HL-60 (cell line): ENCODE results near the gene FANCI.

ENCODE experiments used
- DNase-seq, 2 experiments: peaks; one replicate each; pipeline ENCODE4 v3.0.0-alpha.2; 2010 to 2020; ENCODE audit warnings: low read depth in 1 of 2, low spot score in 1 of 2
- H3K27ac ChIP-seq: fragments of 250-450 bp; sonication (Bioruptor Pico); replicated peaks from 2 replicates; pipeline ENCODE4 v1.5.1; 2020; ENCODE audit warnings: mild to moderate bottlenecking, moderate library complexity
- H3K27me3 ChIP-seq: fragments of 250-450 bp; sonication (Bioruptor Pico); 2 replicates; pipeline ENCODE4 v1.5.1; 2021; ENCODE audit warnings: mild to moderate bottlenecking, moderate library complexity; ENCODE audit not compliant: insufficient read depth, poor library complexity, severe bottlenecking
- H3K4me3 ChIP-seq: replicated peaks from 2 replicates; pipeline ENCODE4 v1.5.1; 2011; ENCODE audit warnings: mild to moderate bottlenecking, control low read depth, low read length; ENCODE audit not compliant: insufficient read depth
- CTCF ChIP-seq: IDR thresholded peaks from one replicate; pipeline ENCODE4 v1.5.1; 2011; ENCODE audit warnings: low read length, control low read depth, inconsistent platforms; ENCODE audit not compliant: insufficient read depth
- GABPA ChIP-seq: IDR thresholded peaks from 2 replicates; pipeline ENCODE4 v1.6.1; 2012; ENCODE audit warnings: low read depth
- POLR2AphosphoS5 ChIP-seq: IDR thresholded peaks from 2 replicates; pipeline ENCODE4 v1.6.1; 2012; ENCODE audit warnings: low read depth
- REST ChIP-seq: IDR thresholded peaks from 2 replicates; pipeline ENCODE4 v1.6.1; 2012; ENCODE audit warnings: low read depth; ENCODE audit not compliant: insufficient replicate concordance
- SPI1 ChIP-seq: IDR thresholded peaks from 2 replicates; pipeline ENCODE4 v1.6.1; 2012; ENCODE audit warnings: low read depth, mild to moderate bottlenecking, borderline replicate concordance

Gene FANCI

GRCh38 chr15:89293012-89293411, 49.2 kb downstream of the FANCI start:
- Histone ChIP-seq H3K27ac (no peak overlapping the region), H3K4me3 (no peak overlapping the region), H3K27me3 (no peaks in the 10 kb centered on the region)
- TF ChIP-seq REST (no peak), POLR2AphosphoS5 (no peak), GABPA (no peak), CTCF (no peak), SPI1 (no peak)
- DNase-seq = no peak

GRCh38 chr15:89299896-89300295, 56.1 kb downstream of the FANCI start:
- Histone ChIP-seq H3K27me3 (no peaks in the 10 kb centered on the region), H3K27ac (no peak overlapping the region), H3K4me3 (no peak overlapping the region)
- no peak for DNase-seq
- TF ChIP-seq SPI1 = no peak
- TF ChIP-seq GABPA = no peak
- no peak for TF ChIP-seq POLR2AphosphoS5
- TF ChIP-seq REST = no peak
- TF ChIP-seq CTCF = no peak

- H3K27ac ChIP-seq = no peak overlapping the region
- H3K27me3 ChIP-seq = no peaks in the 10 kb centered on the region
- TF ChIP-seq SPI1 (no peak), CTCF (no peak), GABPA (no peak), POLR2AphosphoS5 (no peak), REST (no peak)
- no peak overlapping the region for H3K4me3 ChIP-seq
- DNase-seq = no peak
Observed at GRCh38 chr15:89301304-89302089, 57.7 kb downstream of the FANCI start.
